HCT116 (cell line): Measurements from ENCODE around the gene TMEM91. TPM values are rescaled to one million over a fixed set of nuclear protein-coding genes. Genes with fewer than 3 reads are reported as not detected.

Source experiments
- ATAC-seq: fragments of 200-7000 bp; cut with Tn5 transposase; 2 replicates; pipeline ENCODE4 v1.9.1; 2020; ENCODE audit warnings: mild to moderate bottlenecking, moderate library complexity
- BruUV-seq: library from RNA; stranded (reverse); fragments of 400-500 nt; replicated peaks from 2 replicates; lab custom pipeline; 2021; lab: Mats Ljungman, UMichigan
- CTCF ChIA-PET: fragments of 300-600 bp; sonication (Branson Sonifier 250); formaldehyde crosslinking; loops from one replicate; lab custom pipeline; 2021; ENCODE audit warnings: antibody characterized with exemption; lab: Charles Lee
- POLR2A ChIA-PET: fragments of 300-600, 350-600 bp; sonication (Branson Sonifier 250); formaldehyde crosslinking; loops from one replicate; lab custom pipeline; 2021; ENCODE audit warnings: antibody characterized with exemption; lab: Charles Lee
- RAD21 ChIA-PET, 2 experiments: fragments of 300-600 bp; sonication (Branson Sonifier 250); formaldehyde crosslinking; loops; one replicate each; lab custom pipeline; 2023; ENCODE audit warnings: low total read pairs in 2 of 2; ENCODE audit not compliant: uncharacterized antibody in 2 of 2, unreplicated experiment in 2 of 2, low non-redundant PET in 1 of 2; lab: Charles Lee
- DNase-seq: peaks from one replicate; pipeline ENCODE4 v3.0.0-alpha.2; 2010; ENCODE audit warnings: low read depth, low spot score
- H2AFZ ChIP-seq: fragments of 200-600 bp; shearing (Covaris generic), sonication (generic); 2 replicates; pipeline ENCODE4 v1.6.1; 2017; ENCODE audit warnings: low read depth, mixed run types, mixed read lengths, antibody characterized with exemption, low read length; ENCODE audit not compliant: poor library complexity, severe bottlenecking
- H3K27ac ChIP-seq: 2 replicates; pipeline ENCODE4 v1.5.1; 2012; ENCODE audit warnings: low read depth, low read length
- H3K27me3 ChIP-seq: fragments of 200-600 bp; sonication (generic); 2 replicates; pipeline ENCODE4 v1.6.1; 2016; ENCODE audit warnings: mixed run types, low read length, mixed read lengths; ENCODE audit not compliant: insufficient read depth
- H3K36me3 ChIP-seq, 2 experiments: fragments of 200-500 bp in 1 of 2; fragments of 200-600 bp in 1 of 2; sonication (Bioruptor generic) in 1 of 2; sonication (generic) in 1 of 2; 2 replicates each; pipeline versions ENCODE4 v1.5.1 to v1.6.1; 2014 to 2016; ENCODE audit warnings: low read length in 2 of 2, inconsistent platforms in 1 of 2, mixed read lengths in 1 of 2, mixed run types in 1 of 2; ENCODE audit not compliant: insufficient read depth in 2 of 2, control insufficient read depth in 1 of 2
- H3K4me1 ChIP-seq, 2 experiments: fragments of 200-600 bp in 1 of 2; sonication (generic) in 1 of 2; 2 replicates each; pipeline versions ENCODE4 v1.5.1 to v1.6.1; 2012 to 2017; ENCODE audit warnings: low read length in 2 of 2, inconsistent platforms in 1 of 2, mild to moderate bottlenecking in 1 of 2, mixed read lengths in 1 of 2, mixed run types in 1 of 2, moderate library complexity in 1 of 2; ENCODE audit not compliant: insufficient read depth in 2 of 2, control insufficient read depth in 1 of 2
- H3K4me2 ChIP-seq: fragments of 200-600 bp; sonication (generic); 2 replicates; pipeline ENCODE4 v1.6.1; 2017; ENCODE audit warnings: mixed run types, low read length, mixed read lengths
- H3K4me3 ChIP-seq, 2 experiments: fragments of 200-600 bp in 1 of 2; sonication (generic) in 1 of 2; replicated peaks in 1 of 2; 2 replicates each; pipeline ENCODE4 v1.5.1; 2011 to 2016; ENCODE audit warnings: low read length in 2 of 2, control low read depth in 1 of 2, low read depth in 1 of 2, mild to moderate bottlenecking in 1 of 2, mixed read lengths in 1 of 2, mixed run types in 1 of 2
- H3K79me2 ChIP-seq: fragments of 200-600 bp; sonication (generic); 2 replicates; pipeline ENCODE4 v1.6.1; 2017; ENCODE audit warnings: mild to moderate bottlenecking, mixed run types, low read length, moderate library complexity, mixed read lengths; ENCODE audit not compliant: insufficient read depth
- H3K9ac ChIP-seq: fragments of 200-600 bp; sonication (generic); 2 replicates; pipeline ENCODE4 v1.6.1; 2016; ENCODE audit warnings: low read length, mixed read lengths
- H3K9me2 ChIP-seq: fragments of 200-600 bp; sonication (generic), shearing (Covaris generic); 2 replicates; pipeline ENCODE4 v1.6.1; 2017; ENCODE audit warnings: mixed run types, mild to moderate bottlenecking, moderate library complexity; ENCODE audit not compliant: insufficient read depth
- H3K9me3 ChIP-seq, 2 experiments: fragments of 200-500 bp in 1 of 2; fragments of 200-600 bp in 1 of 2; sonication (Bioruptor generic) in 1 of 2; sonication (generic) in 1 of 2; 2 replicates each; pipeline ENCODE4 v1.6.1; 2014 to 2017; ENCODE audit warnings: low read length in 2 of 2, mixed read lengths in 2 of 2, inconsistent platforms in 1 of 2, low read depth in 1 of 2, mild to moderate bottlenecking in 1 of 2, mixed run types in 1 of 2, moderate library complexity in 1 of 2; ENCODE audit not compliant: control insufficient read depth in 1 of 2, insufficient read depth in 1 of 2
- H4K20me1 ChIP-seq: fragments of 200-600 bp; sonication (generic), shearing (Covaris generic); 2 replicates; pipeline ENCODE4 v1.6.1; 2017; ENCODE audit warnings: mixed run types, mild to moderate bottlenecking, moderate library complexity; ENCODE audit not compliant: insufficient read depth
- ATF3 ChIP-seq: IDR thresholded peaks from 2 replicates; pipeline ENCODE4 v1.6.1; 2012
- CBX3 ChIP-seq: IDR thresholded peaks from 2 replicates; pipeline ENCODE4 v1.6.1; 2012; ENCODE audit warnings: low read depth
- CEBPB ChIP-seq: IDR thresholded peaks from 2 replicates; pipeline ENCODE4 v1.6.1; 2012; ENCODE audit warnings: low read depth
- CTCF ChIP-seq, 3 experiments: fragments of 200-600 bp in 1 of 3; sonication (generic) in 1 of 3; IDR thresholded peaks in 2 of 3; conservative IDR thresholded peaks in 1 of 3; 2 replicates each; pipeline ENCODE4 v1.5.1; 2012 to 2017; ENCODE audit warnings: low read depth in 2 of 3, low read length in 2 of 3, antibody characterized with exemption in 1 of 3, borderline replicate concordance in 1 of 3, control low read depth in 1 of 3, mild to moderate bottlenecking in 1 of 3, mixed read lengths in 1 of 3, mixed run types in 1 of 3, moderate library complexity in 1 of 3; ENCODE audit not compliant: insufficient read depth in 1 of 3
- EGR1 ChIP-seq: IDR thresholded peaks from 2 replicates; pipeline ENCODE4 v1.6.1; 2012; ENCODE audit warnings: low read depth
- EZH2 ChIP-seq: fragments of 200-600 bp; sonication (generic); IDR thresholded peaks from 2 replicates; pipeline ENCODE4 v1.6.1; 2017; ENCODE audit warnings: antibody characterized with exemption, mixed run types
- EZH2phosphoT487 ChIP-seq: fragments of 200-600 bp; IDR thresholded peaks from 2 replicates; pipeline ENCODE4 v1.6.1; 2018; ENCODE audit warnings: antibody characterized with exemption, borderline replicate concordance
- FOSL1 ChIP-seq: IDR thresholded peaks from 2 replicates; pipeline ENCODE4 v1.6.1; 2012; ENCODE audit warnings: low read depth
- JUND ChIP-seq: IDR thresholded peaks from 2 replicates; pipeline ENCODE4 v1.6.1; 2012
- MAX ChIP-seq: IDR thresholded peaks from 2 replicates; pipeline ENCODE4 v1.6.1; 2012
- POLR2A ChIP-seq: IDR thresholded peaks from 2 replicates; pipeline ENCODE4 v1.7.0; 2011; ENCODE audit warnings: borderline replicate concordance; ENCODE audit not compliant: insufficient read depth, insufficient read length; ENCODE audit errors: extremely low read depth
- POLR2AphosphoS5 ChIP-seq: IDR thresholded peaks from 2 replicates; pipeline ENCODE4 v1.6.1; 2011; ENCODE audit warnings: mild to moderate bottlenecking, low read depth, low read length, moderate library complexity
- RAD21 ChIP-seq: IDR thresholded peaks from 2 replicates; pipeline ENCODE4 v1.6.1; 2012; ENCODE audit warnings: low read depth, mild to moderate bottlenecking
- REST ChIP-seq: IDR thresholded peaks from 2 replicates; pipeline ENCODE4 v1.6.1; 2012; ENCODE audit warnings: low read depth
- SIN3A ChIP-seq: IDR thresholded peaks from 2 replicates; pipeline ENCODE4 v1.6.1; 2012; ENCODE audit warnings: low read depth
- SP1 ChIP-seq: IDR thresholded peaks from 2 replicates; pipeline ENCODE4 v1.6.1; 2012; ENCODE audit warnings: low read depth
- SRF ChIP-seq: IDR thresholded peaks from 2 replicates; pipeline ENCODE4 v1.6.1; 2012; ENCODE audit warnings: low read depth
- TCF7L2 ChIP-seq: IDR thresholded peaks from 2 replicates; pipeline ENCODE4 v1.7.0; 2011; ENCODE audit warnings: borderline replicate concordance, inconsistent platforms; ENCODE audit not compliant: insufficient read depth, insufficient read length; ENCODE audit errors: extremely low read depth
- YY1 ChIP-seq: IDR thresholded peaks from 2 replicates; pipeline ENCODE4 v1.6.1; 2011; ENCODE audit warnings: low read length, low read depth, moderate library complexity, mild to moderate bottlenecking; ENCODE audit not compliant: insufficient replicate concordance; ENCODE audit errors: extremely low read depth
- ZFX ChIP-seq: fragments of 450-650 bp; IDR thresholded peaks from 2 replicates; pipeline ENCODE4 v1.6.1; 2017
- ZNF274 ChIP-seq: fragments of 200-500 bp; sonication (Bioruptor generic); IDR thresholded peaks from 2 replicates; pipeline ENCODE4 v1.6.1; 2014; ENCODE audit warnings: mild to moderate bottlenecking, low read depth, low read length, inconsistent platforms
- intact Hi-C: fragments of 100-400 bp; cut with micrococcal nuclease; formaldehyde crosslinking; loops from 2 replicates; pipeline ENCODE4 v1.10.0; 2022
- total RNA-seq: library from RNA; stranded (reverse); gene quantifications from one replicate; pipeline ENCODE4 v1.2.1, GENCODE V29; 2021; ENCODE audit not compliant: unreplicated experiment

The TMEM91 gene
- total RNA-seq, 1 experiment from 2014 or later, result 4.4 TPM

- peak within 1 kb of the TSS; percentile 89 for H3K27ac ChIP-seq
- no peaks in the 10 kb centered on the region for H3K27me3 ChIP-seq
- H2AFZ ChIP-seq, result no peak within 1 kb of the TSS
- H3K79me2 ChIP-seq, result peaks cover 12% of the 10 kb centered on the region; the same call in 1 of the 2 replicates
- H3K9me3 ChIP-seq, result no peaks in the 10 kb centered on the region
- ChIA-PET RAD21 (interaction anchor here in 1 of 2 experiments (1.1 kb wide), 1 partner anchor 12 kb away, joined by 4 read pairs; no protein-coding TSS in a partner anchor), POLR2A (interaction anchor here (0.9 to 2.1 kb wide), 7 partner anchors 9 to 520 kb away, joined by 3 to 13 read pairs (median 4); partner anchors contain the start of gene DMAC2), CTCF (interaction anchor here (1.0 to 3.3 kb wide), 9 partner anchors 9 to 207 kb away, joined by 3 to 54 read pairs (median 6); partner anchors contain the start of genes DMAC2 and TGFB1)
- TSS peak; percentile 87 for BruUV-seq
- intact Hi-C loops, result no loop called here
- H3K36me3 ChIP-seq, result no peaks in the 10 kb centered on the region
- H3K4me3 ChIP-seq, result peak within 1 kb of the TSS; percentile 69 to 70
- peak; percentile 96 for ATAC-seq
- peak within 1 kb of the TSS; percentile 77 for H3K9ac ChIP-seq
- peak; percentile 96 for DNase-seq
- H3K9me2 ChIP-seq, result no peaks in the 10 kb centered on the region
- H3K4me2 ChIP-seq, result peak within 1 kb of the TSS; percentile 89
- H4K20me1 ChIP-seq, result no peaks in the 10 kb centered on the region
- peaks cover 8 to 45% of the 10 kb centered on the region in 2 experiments; a peak in 3 of 4 replicates for H3K4me1 ChIP-seq
- TF ChIP-seq MAX (no peak), RAD21 (no peak), EZH2phosphoT487 (no peak), EGR1 (peak; percentile 76), FOSL1 (no peak), JUND (no peak), ZNF274 (no peak), TCF7L2 (peak; percentile 86), ZFX (0 out of 2 replicates have a peak, but pooled peaks have one; percentile 42), YY1 (peak; percentile 99), SRF (peak; percentile 90), CEBPB (no peak), EZH2 (no peak), POLR2A (peak; percentile 63), POLR2AphosphoS5 (peak; percentile 76), SP1 (peak; percentile 35; the same call in 1 of the 2 replicates), REST (no peak), CBX3 (no peak), CTCF (IDR thresholded peaks at IDR 0.05 in 2 of 3, conservative IDR thresholded peaks at IDR 0.05 in 1 of 3; ENCODE audit: borderline replicate concordance in 1 of 3, insufficient read depth in 1 of 3, low read depth in 2 of 3, low read length in 2 of 3) (no peak), ATF3 (no peak), SIN3A (no peak)
These were observed 12.4 kb upstream of the TMEM91 start, which contains the start of gene B9D2 for GRCh38 chr19:41363753-41364523. Gene B9D2, minus strand, starts transcription at chr19:41364149. Its CDS starts 630 bp downstream, at chr19:41363519.
